B cell (primary cell): ENCODE measurements around the gene PLD1. TPM values are rescaled to one million over a fixed set of nuclear protein-coding genes. Genes with fewer than 3 reads are reported as not detected.

Experiments used
- ATAC-seq: fragments of 200-7000 bp; cut with Tn5 transposase; one replicate; pipeline ENCODE4 v1.10.0; 2021; ENCODE audit warnings: low read depth, mild to moderate bottlenecking, moderate number of reproducible peaks, moderate library complexity
- CTCF ChIA-PET: fragments of 350-600 bp; sonication (Branson Sonifier 250); formaldehyde crosslinking; loops from one replicate; lab custom pipeline; 2021; ENCODE audit warnings: antibody characterized with exemption, inconsistent platforms; lab: Charles Lee
- POLR2A ChIA-PET: fragments of 350-600 bp; sonication (Branson Sonifier 250); formaldehyde crosslinking; loops from one replicate; lab custom pipeline; 2021; ENCODE audit warnings: antibody characterized with exemption; lab: Charles Lee
- DNase-seq: peaks from one replicate; pipeline ENCODE4 v3.0.0; 2013
- H2AFZ ChIP-seq: 2 replicates; pipeline ENCODE4 v1.6.1; 2012; ENCODE audit warnings: mild to moderate bottlenecking, low read depth, low read length; ENCODE audit not compliant: insufficient read depth, poor library complexity, severe bottlenecking
- H3K27ac ChIP-seq, 2 donors: 1 replicate in 1 of 2; 2 replicates in 1 of 2; pipeline ENCODE4 v1.5.1; 2012 to 2013; ENCODE audit warnings: low read length in 2 of 2, mild to moderate bottlenecking in 2 of 2, moderate library complexity in 1 of 2
- H3K27me3 ChIP-seq, 4 experiments: fragments of 200-600 bp in 1 of 4; sonication (generic) in 1 of 4; replicated peaks in 1 of 4; 1 replicate in 2 of 4; 2 replicates in 2 of 4; pipeline versions ENCODE4 v1.6.1 to v1.7.0; 2013 to 2016; ENCODE audit warnings: low read length in 3 of 4, mild to moderate bottlenecking in 2 of 4, mixed read lengths in 1 of 4, moderate library complexity in 1 of 4; ENCODE audit not compliant: insufficient read depth in 4 of 4, control insufficient read depth in 3 of 4; ENCODE audit errors: control extremely low read depth in 1 of 4
- H3K36me3 ChIP-seq, 2 experiments: replicated peaks in 1 of 2; 1 replicate in 1 of 2; 2 replicates in 1 of 2; pipeline versions ENCODE4 v1.6.1 to v1.7.1; 2013; ENCODE audit warnings: low read length in 1 of 2; ENCODE audit not compliant: insufficient read depth in 2 of 2, control insufficient read depth in 1 of 2; ENCODE audit errors: control extremely low read depth in 1 of 2, extremely low read depth in 1 of 2
- H3K4me1 ChIP-seq, 2 donors: fragments of 200-600 bp in 1 of 2; sonication (generic) in 1 of 2; 1 replicate in 1 of 2; 2 replicates in 1 of 2; pipeline versions ENCODE4 v1.5.1 to v1.6.1; 2013 to 2017; ENCODE audit warnings: low read length in 2 of 2; ENCODE audit not compliant: control insufficient read depth in 2 of 2, insufficient read depth in 2 of 2
- H3K4me2 ChIP-seq: replicated peaks from 2 replicates; pipeline ENCODE3; 2012; ENCODE audit warnings: mild to moderate bottlenecking, low read depth, low read length; ENCODE audit not compliant: poor library complexity, severe bottlenecking
- H3K4me3 ChIP-seq, 5 experiments: fragments of 200-600 bp in 1 of 5; sonication (generic) in 1 of 5; 1 replicate in 3 of 5; 2 replicates in 2 of 5; pipeline versions ENCODE4 v1.5.1 to v1.7.0; 2011 to 2016; ENCODE audit warnings: low read length in 4 of 5, mild to moderate bottlenecking in 4 of 5, low read depth in 2 of 5, control low read depth in 1 of 5, moderate library complexity in 1 of 5; ENCODE audit not compliant: insufficient read depth in 1 of 5; ENCODE audit errors: control extremely low read depth in 1 of 5, extremely low read depth in 1 of 5
- H3K79me2 ChIP-seq: fragments of 200-600 bp; sonication (generic); one replicate; pipeline ENCODE4 v1.6.0; 2016; ENCODE audit warnings: low read length; ENCODE audit not compliant: control insufficient read depth, insufficient read depth
- H3K9ac ChIP-seq: fragments of 200-600 bp; sonication (generic); 2 replicates; pipeline ENCODE4 v1.6.1; 2017; ENCODE audit warnings: mild to moderate bottlenecking, low read length, moderate library complexity
- H3K9me3 ChIP-seq, 3 donors: one replicate each; pipeline versions ENCODE4 v1.6.1 to v1.7.1; 2013; ENCODE audit warnings: low read length in 2 of 3; ENCODE audit not compliant: control insufficient read depth in 2 of 3, insufficient read depth in 1 of 3; ENCODE audit errors: control extremely low read depth in 1 of 3
- H4K20me1 ChIP-seq: 2 replicates; pipeline ENCODE4 v1.6.0; 2012; ENCODE audit warnings: mild to moderate bottlenecking, low read length; ENCODE audit not compliant: insufficient read depth, control insufficient read depth, poor library complexity, severe bottlenecking
- H3K27ac Mint-ChIP-seq: one replicate; pipeline ENCODE4 v1.8.0; 2021; ENCODE audit warnings: mixed read lengths
- H3K27me3 Mint-ChIP-seq: one replicate; pipeline ENCODE4 v1.8.0; 2021; ENCODE audit warnings: mixed read lengths
- H3K4me1 Mint-ChIP-seq: one replicate; pipeline ENCODE4 v1.8.0; 2021; ENCODE audit warnings: mixed read lengths
- H3K4me3 Mint-ChIP-seq: one replicate; pipeline ENCODE4 v1.8.0; 2021; ENCODE audit warnings: mixed read lengths
- H3K9me3 Mint-ChIP-seq: one replicate; pipeline ENCODE4 v1.8.0; 2022; ENCODE audit warnings: mixed read lengths; ENCODE audit not compliant: insufficient read depth
- EZH2 ChIP-seq: IDR thresholded peaks from 2 replicates; pipeline ENCODE4 v1.6.1; 2012; ENCODE audit warnings: borderline replicate concordance, low read depth, mild to moderate bottlenecking, moderate library complexity, low read length; ENCODE audit not compliant: insufficient read depth, poor library complexity, severe bottlenecking
- WGBS: methylation state at CpG from one replicate; pipeline ENCODE4 v1.1.5; 2013; ENCODE audit warnings: missing lambda C conversion rate; ENCODE audit not compliant: insufficient coverage; 5-methylcytosine and 5-hydroxymethylcytosine counted together
- intact Hi-C: fragments of 100-400 bp; cut with micrococcal nuclease; formaldehyde crosslinking; loops from one replicate; pipeline ENCODE4 v1.10.0; 2022
- polyA plus RNA-seq: library from polyadenylated mRNA; depleted of rRNA; stranded (reverse); fragments of >200 nt; gene quantifications from 2 replicates; pipeline ENCODE4 v1.2.3, GENCODE V29; 2012
- total RNA-seq, 2 donors: library from RNA; stranded (reverse); fragments of 120-200 nt in 1 of 2; gene quantifications; 1 replicate in 1 of 2; 2 replicates in 1 of 2; pipeline versions ENCODE4 v1.2.3 to v1.2.4, GENCODE V29; 2013 to 2022
- TF ChIP-seq, protein P1 (sequence below): fragments of 200-600 bp; IDR thresholded peaks from one replicate; pipeline ENCODE4 v1.8.0; 2022; ENCODE audit warnings: antibody characterized with exemption, mild to moderate bottlenecking

The PLD1 gene
- total and polyA plus RNA-seq, 2 donors (not counting 1 experiment from before 2014, with no cell fraction given) = 0.24 to 0.52 TPM

DNA sequence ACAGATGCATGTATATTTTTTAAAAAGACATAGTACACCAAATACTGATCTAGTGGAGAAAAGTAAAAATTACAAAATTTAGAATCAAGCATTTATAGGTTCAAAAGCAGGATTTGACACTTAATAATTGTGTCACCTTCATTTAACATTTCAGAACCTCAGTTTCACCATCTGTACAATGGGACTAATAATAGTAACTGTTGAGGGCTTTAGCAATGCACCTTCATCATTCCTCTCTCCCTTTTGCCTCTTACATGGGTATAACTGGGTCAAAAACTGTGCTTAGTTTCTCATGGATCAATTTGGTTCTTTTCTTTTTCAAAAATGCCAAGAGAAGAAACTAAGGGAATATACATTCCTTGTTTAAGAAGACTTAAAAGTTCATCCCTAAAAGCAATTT, 27.4 kb upstream of the PLD1 start:
- Histone ChIP-seq H3K36me3 (no peaks in the 10 kb centered on the region), H3K79me2 (no peaks in the 10 kb centered on the region), H3K27me3 (no peaks in the 10 kb centered on the region), H3K4me1 (no peaks in the 10 kb centered on the region), H4K20me1 (no peaks in the 10 kb centered on the region), H3K27ac (no peak overlapping the region), H2AFZ (no peak overlapping the region), H3K9me3 (no peaks in the 10 kb centered on the region), H3K9ac (no peak overlapping the region), H3K4me3 (no peak overlapping the region), H3K4me2 (no peak overlapping the region)
- CTCF ChIA-PET = no interaction called here
- ATAC-seq (no peak), DNase-seq (no peak)
- H3K27me3 Mint-ChIP-seq = no peaks in the 10 kb centered on the region
- no peak overlapping the region for H3K4me3 Mint-ChIP-seq
- H3K4me1 Mint-ChIP-seq = no peaks in the 10 kb centered on the region
- no peaks in the 10 kb centered on the region for H3K9me3 Mint-ChIP-seq
- POLR2A ChIA-PET = no interaction called here
- intact Hi-C loops = no loop called here
- H3K27ac Mint-ChIP-seq = no peak overlapping the region
- TF ChIP-seq, protein P1, sequence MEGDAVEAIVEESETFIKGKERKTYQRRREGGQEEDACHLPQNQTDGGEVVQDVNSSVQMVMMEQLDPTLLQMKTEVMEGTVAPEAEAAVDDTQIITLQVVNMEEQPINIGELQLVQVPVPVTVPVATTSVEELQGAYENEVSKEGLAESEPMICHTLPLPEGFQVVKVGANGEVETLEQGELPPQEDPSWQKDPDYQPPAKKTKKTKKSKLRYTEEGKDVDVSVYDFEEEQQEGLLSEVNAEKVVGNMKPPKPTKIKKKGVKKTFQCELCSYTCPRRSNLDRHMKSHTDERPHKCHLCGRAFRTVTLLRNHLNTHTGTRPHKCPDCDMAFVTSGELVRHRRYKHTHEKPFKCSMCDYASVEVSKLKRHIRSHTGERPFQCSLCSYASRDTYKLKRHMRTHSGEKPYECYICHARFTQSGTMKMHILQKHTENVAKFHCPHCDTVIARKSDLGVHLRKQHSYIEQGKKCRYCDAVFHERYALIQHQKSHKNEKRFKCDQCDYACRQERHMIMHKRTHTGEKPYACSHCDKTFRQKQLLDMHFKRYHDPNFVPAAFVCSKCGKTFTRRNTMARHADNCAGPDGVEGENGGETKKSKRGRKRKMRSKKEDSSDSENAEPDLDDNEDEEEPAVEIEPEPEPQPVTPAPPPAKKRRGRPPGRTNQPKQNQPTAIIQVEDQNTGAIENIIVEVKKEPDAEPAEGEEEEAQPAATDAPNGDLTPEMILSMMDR = no peak
- no peak for TF ChIP-seq EZH2

DNA sequence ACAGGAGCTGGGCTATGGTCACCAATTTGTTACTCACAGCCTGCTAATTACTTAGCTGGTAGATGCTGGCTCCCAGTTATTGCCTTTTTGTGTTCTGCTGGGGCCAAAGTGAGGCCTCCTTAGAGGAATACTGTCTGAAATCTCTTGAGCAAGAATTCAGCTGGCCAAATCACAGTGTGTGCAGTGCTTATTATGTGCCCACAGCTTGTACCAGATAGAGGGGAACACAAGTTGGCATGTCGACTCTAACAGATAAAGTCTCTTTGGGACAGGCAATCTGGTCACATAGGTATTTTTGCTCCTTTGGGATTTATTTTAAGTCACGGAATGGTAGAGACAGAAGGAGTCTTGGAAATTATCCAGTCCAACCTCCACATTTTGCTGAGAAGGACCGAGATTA, 26.6 kb upstream of the PLD1 start:
- ChIA-PET CTCF (no interaction called here), POLR2A (no interaction called here)
- H3K4me2 ChIP-seq = no peak overlapping the region
- no peak overlapping the region for H3K9ac ChIP-seq
- no peak for TF ChIP-seq EZH2
- TF ChIP-seq, protein P1 = no peak
- no peaks in the 10 kb centered on the region for H4K20me1 ChIP-seq
- Mint-ChIP-seq H3K4me1 (no peaks in the 10 kb centered on the region), H3K4me3 (no peak overlapping the region), H3K9me3 (no peaks in the 10 kb centered on the region), H3K27me3 (no peaks in the 10 kb centered on the region), H3K27ac (no peak overlapping the region)
- no peaks in the 10 kb centered on the region for H3K36me3 ChIP-seq
- DNase-seq = no peak
- no peak overlapping the region for H3K27ac ChIP-seq
- no peaks in the 10 kb centered on the region for H3K79me2 ChIP-seq
- ATAC-seq = no peak
- intact Hi-C loops = no loop called here
- H3K27me3 ChIP-seq = no peaks in the 10 kb centered on the region
- H3K9me3 ChIP-seq = no peaks in the 10 kb centered on the region
- H2AFZ ChIP-seq = no peak overlapping the region
- no peak overlapping the region for H3K4me3 ChIP-seq
- no peaks in the 10 kb centered on the region for H3K4me1 ChIP-seq
- 82% methylated on average over 2 of the region's 3 CpGs for WGBS
